H1 (cell line): Measurements from ENCODE around the gene LTO1. TPM values are rescaled to one million over a fixed set of nuclear protein-coding genes. Genes with fewer than 3 reads are reported as not detected.

ENCODE experiments used
- ATF2 ChIP-seq: IDR thresholded peaks from 2 replicates; pipeline ENCODE4 v1.6.1; 2012; ENCODE audit warnings: low read length, inconsistent platforms
- polyA plus RNA-seq, 7 experiments: library from polyadenylated mRNA; depleted of rRNA in 3 of 7; stranded (reverse) in 5 of 7; unstranded in 2 of 7; fragments of >200 nt in 5 of 7; fragments of 200-250 nt in 2 of 7; gene quantifications; 1 replicate in 5 of 7; 2 replicates in 1 of 7; 4 replicates in 1 of 7; pipeline versions ENCODE4 v1.2.1 to v1.2.3, GENCODE V29; 2011 to 2013; ENCODE audit warnings: missing spikeins in 2 of 7, mixed read lengths in 2 of 7
- total RNA-seq: library from RNA; stranded (reverse); fragmentation: NEBNext Ultra II Directional; extraction: Animal tissue kit (Norgen Biotek cat#: 25700); gene quantifications from 2 replicates; pipeline ENCODE4 v1.2.1, GENCODE V29; 2021

The LTO1 gene
- total and polyA plus RNA-seq, 2 of the 8 experiments (the other 6 are each of a cell fraction or from before 2014, with no cell fraction given) = 15.4 to 21.3 TPM

- no peak for TF ChIP-seq ATF2
Measured at GRCh38 chr11:69666752-69667536, 8.2 kb downstream of the LTO1 start (continued).
